ENCODE measurements around the gene CGNL1. TPM values are rescaled to one million over a fixed set of nuclear protein-coding genes. Genes with fewer than 3 reads are reported as not detected.
A peak's percentile ranks its signal among the peaks of the same experiment; 100 is the strongest.

The CGNL1 gene
- total RNA-seq, 6 donors from 2014 or later = 40.1 to 81.8 (median 63.0) TPM

DNA sequence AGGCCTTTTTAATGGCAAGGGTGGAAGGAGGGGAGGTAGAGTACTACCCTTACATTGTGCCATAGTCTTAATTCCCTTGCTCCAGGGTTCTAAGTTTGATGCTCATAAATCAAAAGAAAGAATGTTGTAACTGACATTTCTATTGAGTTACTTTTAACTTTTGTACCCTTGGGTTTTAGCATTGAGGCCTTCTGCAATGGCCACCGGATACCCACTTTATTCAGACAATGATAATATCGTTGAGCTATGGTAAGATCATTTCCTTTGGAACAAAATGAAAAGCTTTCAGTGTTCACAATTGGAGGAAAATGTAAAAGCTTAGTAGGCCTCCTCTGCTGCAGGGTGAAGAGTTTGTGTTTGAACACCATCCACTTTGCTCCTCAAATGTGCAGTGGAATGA lies 16.8 kb downstream of the CGNL1 start:
- H3K9me3 ChIP-seq = no peaks in the 10 kb centered on the region
- no peak for DNase-seq
- no peak for TF ChIP-seq POLR2AphosphoS5 (IDR thresholded peaks at IDR 0.05)
- TF ChIP-seq, protein P1, sequence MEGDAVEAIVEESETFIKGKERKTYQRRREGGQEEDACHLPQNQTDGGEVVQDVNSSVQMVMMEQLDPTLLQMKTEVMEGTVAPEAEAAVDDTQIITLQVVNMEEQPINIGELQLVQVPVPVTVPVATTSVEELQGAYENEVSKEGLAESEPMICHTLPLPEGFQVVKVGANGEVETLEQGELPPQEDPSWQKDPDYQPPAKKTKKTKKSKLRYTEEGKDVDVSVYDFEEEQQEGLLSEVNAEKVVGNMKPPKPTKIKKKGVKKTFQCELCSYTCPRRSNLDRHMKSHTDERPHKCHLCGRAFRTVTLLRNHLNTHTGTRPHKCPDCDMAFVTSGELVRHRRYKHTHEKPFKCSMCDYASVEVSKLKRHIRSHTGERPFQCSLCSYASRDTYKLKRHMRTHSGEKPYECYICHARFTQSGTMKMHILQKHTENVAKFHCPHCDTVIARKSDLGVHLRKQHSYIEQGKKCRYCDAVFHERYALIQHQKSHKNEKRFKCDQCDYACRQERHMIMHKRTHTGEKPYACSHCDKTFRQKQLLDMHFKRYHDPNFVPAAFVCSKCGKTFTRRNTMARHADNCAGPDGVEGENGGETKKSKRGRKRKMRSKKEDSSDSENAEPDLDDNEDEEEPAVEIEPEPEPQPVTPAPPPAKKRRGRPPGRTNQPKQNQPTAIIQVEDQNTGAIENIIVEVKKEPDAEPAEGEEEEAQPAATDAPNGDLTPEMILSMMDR (IDR thresholded peaks at IDR 0.05) = no peak
- TF ChIP-seq EP300 (IDR thresholded peaks at IDR 0.05) = no peak
- no peak for TF ChIP-seq POLR2A (IDR thresholded peaks at IDR 0.05)
- peaks cover 0 to 21% (median 7%) of the 10 kb centered on the region in 4 donors for H3K4me1 ChIP-seq
- ATAC-seq (ENCODE audit: low FRiP score in 2 of 2) = no peak
- H3K4me3 ChIP-seq = no peak overlapping the region
- 44 to 45% methylated on average over 2 of the region's 2 CpGs for WGBS, 2 donors
- peak overlapping the region in 1 of 4 donors; percentile 23 for H3K27ac ChIP-seq
- H3K36me3 ChIP-seq = no peaks in the 10 kb centered on the region
- no peaks in the 10 kb centered on the region for H3K27me3 ChIP-seq

DNA sequence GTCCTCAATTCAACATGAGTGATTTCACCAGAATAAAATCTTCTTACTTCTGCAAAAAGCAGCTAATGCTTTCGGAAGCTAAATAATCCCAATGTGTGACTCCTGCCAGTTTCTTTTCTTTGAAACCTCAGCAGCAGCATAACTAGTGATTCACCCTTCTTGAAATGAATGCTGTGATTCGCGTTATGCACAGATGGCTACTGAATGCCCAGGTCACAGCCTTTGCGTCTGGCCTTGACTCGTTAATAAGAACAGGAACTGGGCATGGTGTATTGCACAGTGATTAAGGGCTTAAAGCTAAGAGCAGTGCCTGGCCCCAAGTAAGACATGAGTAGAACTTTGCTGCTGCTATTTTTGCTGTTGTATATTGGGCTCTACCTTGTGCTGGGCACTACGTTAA lies 19.0 kb downstream of the CGNL1 start:
- no peaks in the 10 kb centered on the region for H3K36me3 ChIP-seq
- TF ChIP-seq POLR2AphosphoS5 (IDR thresholded peaks at IDR 0.05) (no peak), EP300 (IDR thresholded peaks at IDR 0.05) (no peak), POLR2A (IDR thresholded peaks at IDR 0.05) (no peak)
- TF ChIP-seq, protein P1 (IDR thresholded peaks at IDR 0.05) = no peak
- no peaks in the 10 kb centered on the region for H3K9me3 ChIP-seq
- no peak overlapping the region for H3K27ac ChIP-seq
- H3K4me1 ChIP-seq = peaks cover 0 to 18% (median 7%) of the 10 kb centered on the region in 4 donors
- no peak overlapping the region for H3K4me3 ChIP-seq
- ATAC-seq (ENCODE audit: low FRiP score in 2 of 2) (peak in 1 of 2 donors; percentile 65), DNase-seq (no peak)
- H3K27me3 ChIP-seq = no peaks in the 10 kb centered on the region
- WGBS, 2 donors = 78% methylated on average over 6 of the region's 6 CpGs

DNA sequence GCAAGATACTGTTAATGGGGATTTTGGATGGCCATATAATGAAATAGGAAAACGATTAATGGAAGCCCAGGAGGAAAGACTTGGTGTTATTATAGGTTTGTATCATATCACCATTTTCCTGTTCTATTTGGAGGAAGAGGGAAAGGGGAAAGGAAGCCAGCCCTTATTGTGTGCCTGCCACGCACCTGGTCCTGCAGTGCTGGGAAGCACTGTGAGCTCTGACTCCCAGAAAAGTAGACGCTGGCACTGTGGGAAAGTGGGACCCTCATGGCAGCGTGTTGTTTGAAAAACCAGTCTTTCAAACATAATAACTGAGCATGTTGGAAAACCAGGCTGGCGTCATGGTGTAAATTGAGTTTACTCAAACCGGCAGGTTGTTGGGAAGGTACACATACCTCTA lies 22.0 kb downstream of the CGNL1 start:
- no peaks in the 10 kb centered on the region for H3K27me3 ChIP-seq
- no peaks in the 10 kb centered on the region for H3K9me3 ChIP-seq
- no peak for ATAC-seq (ENCODE audit: low FRiP score in 2 of 2)
- H3K27ac ChIP-seq = no peak overlapping the region
- peaks cover 0 to 10% (median 3%) of the 10 kb centered on the region in 4 donors for H3K4me1 ChIP-seq
- H3K4me3 ChIP-seq = no peak overlapping the region
- TF ChIP-seq POLR2AphosphoS5 (IDR thresholded peaks at IDR 0.05) = no peak
- TF ChIP-seq EP300 (IDR thresholded peaks at IDR 0.05) = no peak
- TF ChIP-seq POLR2A (IDR thresholded peaks at IDR 0.05) = no peak
- TF ChIP-seq, protein P1 (IDR thresholded peaks at IDR 0.05) = no peak
- DNase-seq = no peak
- no peaks in the 10 kb centered on the region for H3K36me3 ChIP-seq
- 73 to 84% methylated on average over 6 of the region's 6 CpGs for WGBS, 2 donors

DNA sequence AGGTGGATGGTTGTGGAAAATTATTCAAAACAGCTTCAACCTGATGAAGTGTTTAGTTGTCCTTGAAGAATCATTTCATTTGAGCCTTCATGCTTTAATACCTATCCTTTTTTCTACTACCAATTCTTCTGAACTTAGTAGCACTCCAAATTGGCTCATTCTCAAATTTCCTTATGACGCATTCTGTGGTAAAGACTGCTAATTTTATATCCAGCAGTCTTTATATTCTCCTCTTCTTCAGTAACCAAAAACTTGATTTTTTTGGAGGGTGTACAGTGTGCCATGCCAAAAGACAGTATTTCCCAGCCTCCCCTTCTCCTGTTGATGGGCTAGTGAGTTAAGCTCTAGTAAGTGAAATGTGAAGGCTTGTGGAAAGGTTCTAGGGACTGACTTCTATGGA lies 25.2 kb downstream of the CGNL1 start:
- Histone ChIP-seq H3K27ac (no peak overlapping the region), H3K4me1 (peaks cover 0 to 12% (median 6%) of the 10 kb centered on the region in 4 donors), H3K36me3 (no peaks in the 10 kb centered on the region), H3K9me3 (no peaks in the 10 kb centered on the region), H3K4me3 (no peak overlapping the region), H3K27me3 (no peaks in the 10 kb centered on the region)
- WGBS, 2 donors = 82 to 87% methylated on average over 1 of the region's 1 CpG
- no peak for TF ChIP-seq POLR2A (IDR thresholded peaks at IDR 0.05)
- no peak for TF ChIP-seq POLR2AphosphoS5 (IDR thresholded peaks at IDR 0.05)
- TF ChIP-seq, protein P1 (IDR thresholded peaks at IDR 0.05) = no peak
- no peak for TF ChIP-seq EP300 (IDR thresholded peaks at IDR 0.05)
- DNase-seq (no peak), ATAC-seq (ENCODE audit: low FRiP score in 2 of 2) (no peak)

DNA sequence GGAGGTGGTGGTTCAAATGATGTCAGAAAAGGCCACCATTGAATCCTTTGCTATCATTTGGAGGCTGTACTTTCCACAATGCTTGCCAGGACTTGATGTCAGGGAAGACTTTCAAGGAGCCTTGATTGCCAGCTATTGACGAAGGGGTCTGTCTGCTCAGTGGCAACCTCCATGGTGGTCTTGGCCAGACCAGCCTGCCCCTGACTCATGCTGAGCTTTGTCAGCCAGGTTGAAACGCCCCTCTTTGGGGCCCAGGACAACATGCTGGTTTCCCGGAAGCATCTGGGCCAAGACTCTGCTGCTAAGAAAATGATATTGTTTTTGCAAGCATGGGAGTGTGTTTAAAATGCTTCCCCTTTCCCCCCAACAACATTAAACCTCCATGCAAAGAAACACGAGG lies 26.7 kb downstream of the CGNL1 start:
- no peaks in the 10 kb centered on the region for H3K36me3 ChIP-seq
- H3K9me3 ChIP-seq = no peaks in the 10 kb centered on the region
- H3K27me3 ChIP-seq = no peaks in the 10 kb centered on the region
- peaks cover 4 to 14% (median 11%) of the 10 kb centered on the region in 4 donors for H3K4me1 ChIP-seq
- DNase-seq = no peak
- TF ChIP-seq, protein P1 (IDR thresholded peaks at IDR 0.05) = no peak
- TF ChIP-seq EP300 (IDR thresholded peaks at IDR 0.05) (no peak), POLR2AphosphoS5 (IDR thresholded peaks at IDR 0.05) (no peak), POLR2A (IDR thresholded peaks at IDR 0.05) (no peak)
- 52 to 61% methylated on average over 3 to 4 of the region's 4 CpGs for WGBS, 2 donors
- H3K4me3 ChIP-seq = no peak overlapping the region
- no peak overlapping the region for H3K27ac ChIP-seq
- ATAC-seq (ENCODE audit: low FRiP score in 2 of 2) = no peak

Data from upper lobe of left lung (tissue), 6 donors.